HEK293 (cell line): ENCODE measurements around the gene LEO1.

Experiments
- CTCF ChIA-PET: fragments of 350-600 bp; formaldehyde crosslinking; extraction: SDS; loops from one replicate; lab custom pipeline; 2021; ENCODE audit warnings: antibody characterized with exemption; lab: Yijun Ruan, JAX
- POLR2A ChIA-PET: fragments of 300-600 bp; formaldehyde crosslinking; extraction: SDS; loops from one replicate; lab custom pipeline; 2020; ENCODE audit warnings: antibody characterized with exemption, inconsistent platforms; lab: Yijun Ruan, JAX
- H3K27ac ChIP-seq: fragments of 200-500 bp; sonication (Bioruptor generic); 2 replicates; pipeline ENCODE4 v1.5.1; 2014; ENCODE audit warnings: low read depth, low read length, control low read depth, inconsistent platforms; ENCODE audit errors: extremely low read depth
- H3K36me3 ChIP-seq, 2 experiments: fragments of 200-500 bp in 1 of 2; sonication (Bioruptor generic) in 1 of 2; 1 replicate in 1 of 2; 2 replicates in 1 of 2; pipeline ENCODE4 v1.5.1; 2014 to 2017; ENCODE audit warnings: inconsistent platforms in 2 of 2, low read length in 2 of 2; ENCODE audit not compliant: control insufficient read depth in 2 of 2, insufficient read depth in 1 of 2
- H3K4me1 ChIP-seq: fragments of 200-500 bp; sonication (Bioruptor generic); 2 replicates; pipeline ENCODE4 v1.5.1; 2014; ENCODE audit warnings: mild to moderate bottlenecking, low read length, inconsistent platforms; ENCODE audit not compliant: control insufficient read depth, insufficient read depth
- H3K4me3 ChIP-seq: 2 replicates; pipeline ENCODE4 v1.5.1; 2011; ENCODE audit warnings: low read depth, mild to moderate bottlenecking, control low read depth, low read length, moderate library complexity
- H3K9me3 ChIP-seq: fragments of 200-500 bp; sonication (Bioruptor generic); 2 replicates; pipeline ENCODE4 v1.5.1; 2014; ENCODE audit warnings: low read depth, low read length, inconsistent platforms; ENCODE audit not compliant: control insufficient read depth, insufficient read depth
- BCL6B ChIP-seq: fragments of 450-650 bp; formaldehyde crosslinking; IDR thresholded peaks from 2 replicates; pipeline ENCODE4 v1.5.1; 2017; ENCODE audit warnings: missing biosample characterization, missing genetic modification characterization
- GLIS1 ChIP-seq: fragments of 450-650 bp; formaldehyde crosslinking; IDR thresholded peaks from 2 replicates; pipeline ENCODE4 v1.5.1; 2016; ENCODE audit warnings: missing biosample characterization, missing genetic modification characterization
- HOXC10 ChIP-seq: sonication (generic); formaldehyde crosslinking; IDR thresholded peaks from 2 replicates; pipeline ENCODE4 v1.8.1; 2023; ENCODE audit warnings: mild to moderate bottlenecking, missing genetic modification reagents
- KLF1 ChIP-seq: fragments of 450-650 bp; formaldehyde crosslinking; IDR thresholded peaks from 2 replicates; pipeline ENCODE4 v1.5.1; 2016; ENCODE audit warnings: missing biosample characterization, missing genetic modification characterization
- OSR2 ChIP-seq: fragments of 450-650 bp; formaldehyde crosslinking; IDR thresholded peaks from 2 replicates; pipeline ENCODE4 v1.5.1; 2016; ENCODE audit warnings: missing biosample characterization, missing genetic modification characterization
- ZBTB7A ChIP-seq: fragments of 450-650 bp; formaldehyde crosslinking; IDR thresholded peaks from 2 replicates; pipeline ENCODE4 v1.5.1; 2016; ENCODE audit warnings: low read depth, missing biosample characterization, missing genetic modification characterization
- ZFP41 ChIP-seq: fragments of 450-650 bp; formaldehyde crosslinking; IDR thresholded peaks from 2 replicates; pipeline ENCODE4 v1.5.1; 2016; ENCODE audit warnings: missing biosample characterization, missing genetic modification characterization, borderline replicate concordance
- ZNF148 ChIP-seq: fragments of 450-650 bp; formaldehyde crosslinking; IDR thresholded peaks from 2 replicates; pipeline ENCODE4 v1.5.0; 2017; ENCODE audit warnings: missing biosample characterization, missing genetic modification characterization, borderline replicate concordance
- ZNF24 ChIP-seq: fragments of 450-650 bp; formaldehyde crosslinking; IDR thresholded peaks from 2 replicates; pipeline ENCODE4 v1.5.1; 2016; ENCODE audit warnings: missing biosample characterization, missing genetic modification characterization
- ZNF26 ChIP-seq: fragments of 450-650 bp; formaldehyde crosslinking; IDR thresholded peaks from 2 replicates; pipeline ENCODE4 v1.5.1; 2016; ENCODE audit warnings: missing biosample characterization, missing genetic modification characterization
- ZNF350 ChIP-seq: fragments of 450-650 bp; formaldehyde crosslinking; IDR thresholded peaks from 2 replicates; pipeline ENCODE4 v1.5.0; 2017; ENCODE audit warnings: missing biosample characterization, mild to moderate bottlenecking, missing genetic modification characterization
- ZNF48 ChIP-seq: fragments of 450-650 bp; formaldehyde crosslinking; IDR thresholded peaks from 2 replicates; pipeline ENCODE4 v1.5.1; 2016; ENCODE audit warnings: missing biosample characterization, missing genetic modification characterization
- ZNF658 ChIP-seq: fragments of 450-650 bp; formaldehyde crosslinking; IDR thresholded peaks from 2 replicates; pipeline ENCODE4; 2016; ENCODE audit warnings: missing biosample characterization, missing genetic modification characterization
- ZNF776 ChIP-seq: fragments of 450-650 bp; formaldehyde crosslinking; IDR thresholded peaks from 2 replicates; pipeline ENCODE4 v1.5.0; 2017; ENCODE audit warnings: missing biosample characterization, missing genetic modification characterization, borderline replicate concordance
- TF ChIP-seq, protein P1 (sequence below): fragments of 450-650 bp; formaldehyde crosslinking; IDR thresholded peaks from 2 replicates; pipeline ENCODE4 v1.5.1; 2016; ENCODE audit warnings: missing biosample characterization, missing genetic modification characterization
- TF ChIP-seq, protein P2 (sequence below): fragments of 450-650 bp; formaldehyde crosslinking; IDR thresholded peaks from 2 replicates; pipeline ENCODE4 v1.5.1; 2016; ENCODE audit warnings: missing biosample characterization, missing genetic modification characterization

Gene LEO1

DNA sequence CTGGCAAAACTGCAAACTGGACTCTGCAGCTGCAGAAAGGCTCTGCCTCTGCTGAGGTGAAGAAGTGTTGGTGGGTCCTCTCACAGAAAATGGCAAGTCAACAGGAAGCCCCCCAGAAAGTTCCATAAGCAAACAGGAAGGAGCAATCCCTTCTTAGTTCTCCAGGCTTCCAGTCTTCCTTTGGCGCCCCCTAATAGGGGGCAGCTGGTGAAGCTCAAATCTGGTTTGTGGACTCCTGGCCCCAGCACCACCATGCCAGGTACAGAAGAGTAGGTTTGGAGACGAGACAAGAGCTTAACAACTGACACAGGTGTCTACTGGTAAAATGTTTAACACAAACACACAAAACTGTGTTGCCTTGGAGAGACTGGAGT lies 35.5 kb downstream of the LEO1 start (continued):
- no peak for TF ChIP-seq ZNF24 (tag by site-specific recombination)
- TF ChIP-seq ZNF350 = no peak
- no peak for TF ChIP-seq KLF1 (tag by site-specific recombination)
- no peak for TF ChIP-seq ZNF148 (tag by site-specific recombination)
- TF ChIP-seq ZNF776 (tag by site-specific recombination) = no peak
- TF ChIP-seq, protein P1, sequence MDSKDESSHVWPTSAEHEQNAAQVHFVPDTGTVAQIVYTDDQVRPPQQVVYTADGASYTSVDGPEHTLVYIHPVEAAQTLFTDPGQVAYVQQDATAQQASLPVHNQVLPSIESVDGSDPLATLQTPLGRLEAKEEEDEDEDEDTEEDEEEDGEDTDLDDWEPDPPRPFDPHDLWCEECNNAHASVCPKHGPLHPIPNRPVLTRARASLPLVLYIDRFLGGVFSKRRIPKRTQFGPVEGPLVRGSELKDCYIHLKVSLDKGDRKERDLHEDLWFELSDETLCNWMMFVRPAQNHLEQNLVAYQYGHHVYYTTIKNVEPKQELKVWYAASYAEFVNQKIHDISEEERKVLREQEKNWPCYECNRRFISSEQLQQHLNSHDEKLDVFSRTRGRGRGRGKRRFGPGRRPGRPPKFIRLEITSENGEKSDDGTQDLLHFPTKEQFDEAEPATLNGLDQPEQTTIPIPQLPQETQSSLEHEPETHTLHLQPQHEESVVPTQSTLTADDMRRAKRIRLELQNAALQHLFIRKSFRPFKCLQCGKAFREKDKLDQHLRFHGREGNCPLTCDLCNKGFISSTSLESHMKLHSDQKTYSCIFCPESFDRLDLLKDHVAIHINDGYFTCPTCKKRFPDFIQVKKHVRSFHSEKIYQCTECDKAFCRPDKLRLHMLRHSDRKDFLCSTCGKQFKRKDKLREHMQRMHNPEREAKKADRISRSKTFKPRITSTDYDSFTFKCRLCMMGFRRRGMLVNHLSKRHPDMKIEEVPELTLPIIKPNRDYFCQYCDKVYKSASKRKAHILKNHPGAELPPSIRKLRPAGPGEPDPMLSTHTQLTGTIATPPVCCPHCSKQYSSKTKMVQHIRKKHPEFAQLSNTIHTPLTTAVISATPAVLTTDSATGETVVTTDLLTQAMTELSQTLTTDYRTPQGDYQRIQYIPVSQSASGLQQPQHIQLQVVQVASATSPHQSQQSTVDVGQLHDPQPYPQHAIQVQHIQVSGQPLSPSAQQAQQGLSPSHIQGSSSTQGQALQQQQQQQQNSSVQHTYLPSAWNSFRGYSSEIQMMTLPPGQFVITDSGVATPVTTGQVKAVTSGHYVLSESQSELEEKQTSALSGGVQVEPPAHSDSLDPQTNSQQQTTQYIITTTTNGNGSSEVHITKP (tag by site-specific recombination) = no peak
- TF ChIP-seq HOXC10 (CRISPR knock-in tag) = no peak
- TF ChIP-seq, protein P2, sequence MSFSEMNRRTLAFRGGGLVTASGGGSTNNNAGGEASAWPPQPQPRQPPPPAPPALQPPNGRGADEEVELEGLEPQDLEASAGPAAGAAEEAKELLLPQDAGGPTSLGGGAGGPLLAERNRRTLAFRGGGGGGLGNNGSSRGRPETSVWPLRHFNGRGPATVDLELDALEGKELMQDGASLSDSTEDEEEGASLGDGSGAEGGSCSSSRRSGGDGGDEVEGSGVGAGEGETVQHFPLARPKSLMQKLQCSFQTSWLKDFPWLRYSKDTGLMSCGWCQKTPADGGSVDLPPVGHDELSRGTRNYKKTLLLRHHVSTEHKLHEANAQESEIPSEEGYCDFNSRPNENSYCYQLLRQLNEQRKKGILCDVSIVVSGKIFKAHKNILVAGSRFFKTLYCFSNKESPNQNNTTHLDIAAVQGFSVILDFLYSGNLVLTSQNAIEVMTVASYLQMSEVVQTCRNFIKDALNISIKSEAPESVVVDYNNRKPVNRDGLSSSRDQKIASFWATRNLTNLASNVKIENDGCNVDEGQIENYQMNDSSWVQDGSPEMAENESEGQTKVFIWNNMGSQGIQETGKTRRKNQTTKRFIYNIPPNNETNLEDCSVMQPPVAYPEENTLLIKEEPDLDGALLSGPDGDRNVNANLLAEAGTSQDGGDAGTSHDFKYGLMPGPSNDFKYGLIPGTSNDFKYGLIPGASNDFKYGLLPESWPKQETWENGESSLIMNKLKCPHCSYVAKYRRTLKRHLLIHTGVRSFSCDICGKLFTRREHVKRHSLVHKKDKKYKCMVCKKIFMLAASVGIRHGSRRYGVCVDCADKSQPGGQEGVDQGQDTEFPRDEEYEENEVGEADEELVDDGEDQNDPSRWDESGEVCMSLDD (tag by site-specific recombination) = no peak
- TF ChIP-seq ZNF658 = no peak

DNA sequence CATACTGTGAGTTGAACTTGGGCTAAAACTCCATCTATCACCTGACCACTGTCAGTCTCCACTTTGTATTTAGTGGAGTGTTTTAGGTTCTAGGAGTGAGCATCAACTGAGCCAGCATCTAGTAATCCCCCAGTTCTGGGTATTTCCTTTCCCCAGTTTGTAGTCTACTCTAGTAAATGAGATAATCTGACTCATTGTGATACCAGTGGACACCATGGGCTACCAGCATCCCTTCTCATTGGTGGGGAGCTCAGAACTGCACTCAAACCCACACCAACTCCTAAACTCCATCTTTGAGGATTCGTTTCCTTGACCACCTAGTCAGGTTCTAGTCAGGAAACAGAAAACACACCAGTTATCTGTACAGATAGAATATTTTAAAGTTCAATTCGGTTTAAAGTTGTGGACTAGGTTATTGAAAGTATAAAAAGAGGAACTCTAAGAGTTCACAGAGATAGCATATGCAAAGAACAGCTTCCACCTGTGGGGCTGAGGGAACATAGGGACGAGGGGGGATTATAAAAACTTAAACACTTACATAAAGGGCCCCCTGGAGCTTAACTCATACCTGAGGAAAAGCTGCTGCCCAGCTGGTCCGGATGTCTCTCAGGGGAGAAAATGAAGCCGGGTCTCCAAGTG lies 36.0 kb downstream of the LEO1 start:
- H3K27ac ChIP-seq = no peak overlapping the region
- CTCF ChIA-PET = interaction anchor here (0.6 to 0.7 kb wide), 2 partner anchors 18 to 162 kb away, joined by 3 to 4 read pairs; no protein-coding TSS in a partner anchor
- H3K4me3 ChIP-seq = no peak overlapping the region

More for the DNA sequence above, 36.0 kb downstream of the LEO1 start:
- H3K9me3 ChIP-seq = no peaks in the 10 kb centered on the region
- POLR2A ChIA-PET = no interaction called here
- TF ChIP-seq ZFP41 (tag by site-specific recombination) (no peak), ZNF48 (no peak), OSR2 (tag by site-specific recombination) (no peak), BCL6B (tag by site-specific recombination) (no peak), ZNF26 (no peak), GLIS1 (tag by site-specific recombination) (0 out of 2 replicates have a peak, but pooled peaks have one; percentile 11), ZBTB7A (tag by site-specific recombination) (no peak)
- TF ChIP-seq, all 188 proteins: peak for 1
- Histone ChIP-seq H3K4me1 (no peaks in the 10 kb centered on the region), H3K36me3 (peaks cover under 1 to 16% of the 10 kb centered on the region in 2 experiments; a peak in 2 of 3 replicates)
